Lung (tissue), 12 donors: ENCODE data around the gene MNX1. TPM values are rescaled to one million over a fixed set of nuclear protein-coding genes. Genes with fewer than 3 reads are reported as not detected.

ENCODE experiments used
- ATAC-seq: fragments of 200-7000 bp; cut with Tn5 transposase; one replicate; pipeline ENCODE4 v1.9.1; 2020; ENCODE audit warnings: moderate number of reproducible peaks; ENCODE audit not compliant: insufficient read depth, low FRiP score
- DNase-seq, 3 donors: peaks; one replicate each; pipeline ENCODE4 v3.0.0-alpha.2; 2013 to 2017
- H3K27ac ChIP-seq, 2 donors: one replicate each; pipeline ENCODE4 v1.5.1; 2013; ENCODE audit warnings: mild to moderate bottlenecking in 2 of 2, moderate library complexity in 2 of 2, control low read depth in 1 of 2, inconsistent platforms in 1 of 2, low read depth in 1 of 2, low read length in 1 of 2
- H3K27me3 ChIP-seq, 3 donors: one replicate each; pipeline ENCODE4 v1.5.1; 2013; ENCODE audit warnings: low read length in 2 of 3; ENCODE audit not compliant: control insufficient read depth in 3 of 3, insufficient read depth in 3 of 3
- H3K36me3 ChIP-seq, 4 donors: one replicate each; pipeline ENCODE4 v1.5.1; 2013; ENCODE audit warnings: low read length in 4 of 4, mild to moderate bottlenecking in 1 of 4, moderate library complexity in 1 of 4; ENCODE audit not compliant: control insufficient read depth in 4 of 4, insufficient read depth in 4 of 4
- H3K4me1 ChIP-seq, 5 donors: one replicate each; pipeline ENCODE4 v1.5.1; 2013; ENCODE audit warnings: low read length in 5 of 5, mild to moderate bottlenecking in 2 of 5, moderate library complexity in 1 of 5; ENCODE audit not compliant: control insufficient read depth in 5 of 5, insufficient read depth in 5 of 5
- H3K4me3 ChIP-seq: one replicate; pipeline ENCODE4 v1.5.1; 2013; ENCODE audit warnings: mild to moderate bottlenecking, control low read depth, moderate library complexity
- H3K9ac ChIP-seq, 2 donors: one replicate each; pipeline ENCODE4 v1.5.1; 2013; ENCODE audit warnings: low read length in 2 of 2, control low read depth in 1 of 2; ENCODE audit not compliant: insufficient read depth in 1 of 2
- H3K9me3 ChIP-seq, 4 donors: one replicate each; pipeline ENCODE4 v1.5.1; 2013; ENCODE audit warnings: low read length in 3 of 4, mild to moderate bottlenecking in 1 of 4, moderate library complexity in 1 of 4; ENCODE audit not compliant: control insufficient read depth in 4 of 4, insufficient read depth in 3 of 4
- CTCF ChIP-seq: IDR thresholded peaks from 2 replicates; pipeline ENCODE4 v1.5.1; 2012; ENCODE audit warnings: mild to moderate bottlenecking; ENCODE audit errors: control extremely low read depth, extremely low read depth
- WGBS, 2 donors: extraction: QIAGEN DNeasy Blood & Tissue Kit; methylation state at CpG; one replicate each; pipeline ENCODE4 v1.1.7; 2013; 5-methylcytosine and 5-hydroxymethylcytosine counted together
- polyA plus RNA-seq, 2 donors: library from polyadenylated mRNA; stranded (reverse); fragments of 200-250 nt; gene quantifications; one replicate each; pipeline ENCODE4 v1.2.1, GENCODE V29; 2013
- total RNA-seq, 2 donors: library from RNA; depleted of rRNA in 1 of 2; stranded (reverse); fragments of >200 nt in 1 of 2; gene quantifications; one replicate each; pipeline ENCODE4 v1.2.1, GENCODE V29; 2014 to 2021
- donor health status: control.
- donor health status: control.
- donor health status: Bipolar disorder and iron deficiency.
- donor health status: healthy.
- donor health status: DM: yes; HTN: yes; CAD: no.

The MNX1 gene
- total and polyA plus RNA-seq, 4 donors: 0.10 to 1.4 TPM; not detected in 2

- no peak for DNase-seq
- H3K4me1 ChIP-seq: peaks cover 0 to 15% (median 5%) of the 10 kb centered on the region in 5 donors
- no peak overlapping the region for H3K9ac ChIP-seq
- ATAC-seq: no peak
- H3K9me3 ChIP-seq: no peaks in the 10 kb centered on the region
- 82 to 86% methylated on average over 30 of the region's 30 CpGs for WGBS, 2 donors
- no peak overlapping the region for H3K27ac ChIP-seq
- H3K36me3 ChIP-seq: no peaks in the 10 kb centered on the region
- TF ChIP-seq CTCF: no peak
- H3K4me3 ChIP-seq: no peak overlapping the region
- peaks cover 0 to 20% (median 12%) of the 10 kb centered on the region in 3 donors for H3K27me3 ChIP-seq
These were observed 34.6 kb upstream of the MNX1 start for GRCh38 chr7:157044943-157045660.

GRCh38 chr7:157044147-157044687, 33.8 kb upstream of the MNX1 start:
- Histone ChIP-seq H3K27me3 (peaks cover 0 to 24% (median 11%) of the 10 kb centered on the region in 3 donors), H3K9me3 (peaks cover 0 to 1% (median 0%) of the 10 kb centered on the region in 4 donors), H3K27ac (no peak overlapping the region), H3K4me1 (peaks cover 0 to 15% (median 5%) of the 10 kb centered on the region in 5 donors), H3K9ac (no peak overlapping the region), H3K36me3 (no peaks in the 10 kb centered on the region), H3K4me3 (no peak overlapping the region)
- WGBS, 2 donors: 80 to 87% methylated on average over 17 of the region's 17 CpGs
- no peak for ATAC-seq
- no peak for TF ChIP-seq CTCF
- DNase-seq: no peak

GRCh38 chr7:157043745-157044144, 33.3 kb upstream of the MNX1 start:
- ATAC-seq (no peak), DNase-seq (peak in 2 of 3 donors; percentile 30 to 68)
- Histone ChIP-seq H3K9me3 (peaks cover 0 to 4% (median 0%) of the 10 kb centered on the region in 4 donors), H3K9ac (no peak overlapping the region), H3K27ac (no peak overlapping the region), H3K4me1 (peaks cover 0 to 15% (median 5%) of the 10 kb centered on the region in 5 donors), H3K27me3 (peaks cover 0 to 20% (median 9%) of the 10 kb centered on the region in 3 donors), H3K4me3 (no peak overlapping the region), H3K36me3 (no peaks in the 10 kb centered on the region)
- 50 to 58% methylated on average over 12 of the region's 12 CpGs for WGBS, 2 donors
- TF ChIP-seq CTCF: no peak
